ENCODE measurements around the gene COPB2. TPM values are rescaled to one million over a fixed set of nuclear protein-coding genes. Genes with fewer than 3 reads are reported as not detected.

The COPB2 gene
- total RNA-seq, 1 experiment from 2014 or later = 119 TPM

GRCh38 chr3:139358841-139359562, 30.4 kb downstream of the COPB2 start:
- Histone ChIP-seq H4K20me1 (ENCODE audit: insufficient read depth) (no peaks in the 10 kb centered on the region; the same call in 1 of the 2 replicates), H3K4me3 (replicated peaks in 1 of 2; ENCODE audit: low read depth in 1 of 2, low read length in 2 of 2) (no peak overlapping the region), H3K36me3 (ENCODE audit: control insufficient read depth in 1 of 2, insufficient read depth in 2 of 2, low read length in 2 of 2) (peaks cover 49 to 62% of the 10 kb centered on the region in 2 experiments), H3K4me1 (ENCODE audit: control insufficient read depth in 1 of 2, insufficient read depth in 2 of 2, low read length in 2 of 2) (no peaks in the 10 kb centered on the region), H3K27me3 (ENCODE audit: insufficient read depth, low read length) (no peaks in the 10 kb centered on the region), H2AFZ (ENCODE audit: low read depth, low read length, poor library complexity, severe bottlenecking) (no peak overlapping the region), H3K9me2 (ENCODE audit: insufficient read depth) (no peaks in the 10 kb centered on the region), H3K27ac (ENCODE audit: low read depth, low read length) (no peak overlapping the region), H3K4me2 (ENCODE audit: low read length) (no peak overlapping the region), H3K79me2 (ENCODE audit: insufficient read depth, low read length) (peaks cover 5% of the 10 kb centered on the region; the same call in 1 of the 2 replicates), H3K9me3 (ENCODE audit: control insufficient read depth in 1 of 2, insufficient read depth in 1 of 2, low read depth in 1 of 2, low read length in 2 of 2) (no peaks in the 10 kb centered on the region), H3K9ac (ENCODE audit: low read length) (no peak overlapping the region)
- no TSS peak for BruUV-seq (replicated peaks)
- DNase-seq (ENCODE audit: low read depth, low spot score) = no peak
- CTCF ChIA-PET = no interaction called here
- POLR2A ChIA-PET = no interaction called here
- RAD21 ChIA-PET (ENCODE audit: low non-redundant PET in 1 of 2, low total read pairs in 2 of 2, uncharacterized antibody in 2 of 2, unreplicated experiment in 2 of 2) = no interaction called here
- ATAC-seq = no peak
- TF ChIP-seq FOSL1 (IDR thresholded peaks at IDR 0.05; ENCODE audit: low read depth) = no peak
- no peak for TF ChIP-seq CTCF (IDR thresholded peaks at IDR 0.05 in 2 of 3, conservative IDR thresholded peaks at IDR 0.05 in 1 of 3; ENCODE audit: borderline replicate concordance in 1 of 3, insufficient read depth in 1 of 3, low read depth in 2 of 3, low read length in 2 of 3)
- TF ChIP-seq CEBPB (IDR thresholded peaks at IDR 0.05; ENCODE audit: low read depth) = no peak
- no peak for TF ChIP-seq POLR2AphosphoS5 (IDR thresholded peaks at IDR 0.05; ENCODE audit: low read depth, low read length)
- no peak for TF ChIP-seq JUND (IDR thresholded peaks at IDR 0.05)
- TF ChIP-seq POLR2A (IDR thresholded peaks at IDR 0.05; ENCODE audit: borderline replicate concordance, extremely low read depth, insufficient read depth, insufficient read length) = no peak
- TF ChIP-seq MAX (IDR thresholded peaks at IDR 0.05) = no peak
- no peak for TF ChIP-seq YY1 (IDR thresholded peaks at IDR 0.05; ENCODE audit: extremely low read depth, insufficient replicate concordance, low read depth, low read length)
- no peak for TF ChIP-seq EZH2phosphoT487 (IDR thresholded peaks at IDR 0.05; ENCODE audit: borderline replicate concordance)
- no peak for TF ChIP-seq EZH2 (IDR thresholded peaks at IDR 0.05)
- no peak for TF ChIP-seq ZBTB33 (IDR thresholded peaks at IDR 0.05; ENCODE audit: extremely low read depth, insufficient replicate concordance, low read length)
- no peak for TF ChIP-seq RAD21 (IDR thresholded peaks at IDR 0.05; ENCODE audit: low read depth)
- TF ChIP-seq ZNF274 (IDR thresholded peaks at IDR 0.05; ENCODE audit: low read depth, low read length) = no peak
- no peak for TF ChIP-seq SIN3A (IDR thresholded peaks at IDR 0.05; ENCODE audit: low read depth)
- TF ChIP-seq ELF1 (IDR thresholded peaks at IDR 0.05; ENCODE audit: borderline replicate concordance, low read depth) = no peak
- no peak for TF ChIP-seq REST (IDR thresholded peaks at IDR 0.05; ENCODE audit: low read depth)
- no peak for TF ChIP-seq ZFX (IDR thresholded peaks at IDR 0.05)
- no peak for TF ChIP-seq CBX3 (IDR thresholded peaks at IDR 0.05; ENCODE audit: low read depth)
- no peak for TF ChIP-seq EGR1 (IDR thresholded peaks at IDR 0.05; ENCODE audit: low read depth)
- no peak for TF ChIP-seq ATF3 (IDR thresholded peaks at IDR 0.05)
- intact Hi-C loops (cut with micrococcal nuclease) = no loop called here
